Measurements from ENCODE around the gene TMEM132D.

DNA sequence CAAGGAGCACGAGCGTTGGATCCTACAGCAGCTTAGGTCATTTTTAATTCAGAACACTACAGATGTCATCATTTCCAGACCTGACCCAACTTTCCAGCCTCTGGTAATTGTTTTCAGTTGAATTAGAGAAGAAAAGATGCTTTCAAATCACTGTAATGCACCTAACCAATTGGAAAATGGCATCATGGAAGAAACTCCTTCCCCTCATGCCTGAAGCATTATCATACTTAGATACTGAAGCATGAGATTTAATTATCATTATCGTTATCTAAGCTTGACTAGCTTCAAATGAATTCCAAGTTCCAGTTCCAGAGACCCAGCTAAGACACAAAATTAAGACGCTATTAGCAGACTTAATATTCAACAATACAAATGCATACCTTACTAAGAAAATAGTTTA lies 299.3 kb downstream of the TMEM132D start:
- no peak for TF ChIP-seq EZH2 (IDR thresholded peaks at IDR 0.05; ENCODE audit: insufficient read depth, low read length)
- TF ChIP-seq, protein P1, sequence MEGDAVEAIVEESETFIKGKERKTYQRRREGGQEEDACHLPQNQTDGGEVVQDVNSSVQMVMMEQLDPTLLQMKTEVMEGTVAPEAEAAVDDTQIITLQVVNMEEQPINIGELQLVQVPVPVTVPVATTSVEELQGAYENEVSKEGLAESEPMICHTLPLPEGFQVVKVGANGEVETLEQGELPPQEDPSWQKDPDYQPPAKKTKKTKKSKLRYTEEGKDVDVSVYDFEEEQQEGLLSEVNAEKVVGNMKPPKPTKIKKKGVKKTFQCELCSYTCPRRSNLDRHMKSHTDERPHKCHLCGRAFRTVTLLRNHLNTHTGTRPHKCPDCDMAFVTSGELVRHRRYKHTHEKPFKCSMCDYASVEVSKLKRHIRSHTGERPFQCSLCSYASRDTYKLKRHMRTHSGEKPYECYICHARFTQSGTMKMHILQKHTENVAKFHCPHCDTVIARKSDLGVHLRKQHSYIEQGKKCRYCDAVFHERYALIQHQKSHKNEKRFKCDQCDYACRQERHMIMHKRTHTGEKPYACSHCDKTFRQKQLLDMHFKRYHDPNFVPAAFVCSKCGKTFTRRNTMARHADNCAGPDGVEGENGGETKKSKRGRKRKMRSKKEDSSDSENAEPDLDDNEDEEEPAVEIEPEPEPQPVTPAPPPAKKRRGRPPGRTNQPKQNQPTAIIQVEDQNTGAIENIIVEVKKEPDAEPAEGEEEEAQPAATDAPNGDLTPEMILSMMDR (IDR thresholded peaks at IDR 0.05; ENCODE audit: insufficient read depth, low read depth, low read length): no peak

Measured in astrocyte (in vitro differentiated cells and primary cell).